GM19351 (cell line): ENCODE results near the gene PRTG.
A peak's percentile ranks its signal among the peaks of the same experiment; 100 is the strongest.
"Not testable (repeated sequence)": the region's sequence is repeated elsewhere in the genome, so short reads cannot be mapped to it uniquely, and the experiment has no call there.

ENCODE experiments used
- ATAC-seq: cut with Tn5 transposase; IDR thresholded peaks from one replicate; pipeline ENCODE4 v1.9.1; 2021; ENCODE audit warnings: mild to moderate bottlenecking, moderate library complexity; ENCODE audit not compliant: unreplicated experiment

PRTG gene

DNA sequence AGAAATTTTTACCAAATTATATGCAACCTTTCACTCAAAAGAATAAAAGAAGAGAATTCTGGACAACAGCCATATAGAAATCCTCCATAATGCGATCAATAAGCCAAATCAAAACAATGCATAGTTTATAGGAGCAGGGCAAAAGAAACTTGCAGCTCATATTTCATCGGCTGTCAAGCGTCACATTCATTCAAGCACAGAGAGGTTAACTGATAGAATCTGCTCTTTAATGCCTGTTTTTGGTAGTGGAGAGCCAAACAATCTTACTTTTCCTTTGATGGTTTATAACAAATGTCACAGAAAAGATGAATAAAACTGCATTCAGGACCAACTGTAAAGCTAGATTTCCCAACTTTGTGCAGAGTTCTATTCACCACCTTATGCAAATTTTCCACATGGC lies 35.4 kb downstream of the PRTG start:
- no peak for ATAC-seq

DNA sequence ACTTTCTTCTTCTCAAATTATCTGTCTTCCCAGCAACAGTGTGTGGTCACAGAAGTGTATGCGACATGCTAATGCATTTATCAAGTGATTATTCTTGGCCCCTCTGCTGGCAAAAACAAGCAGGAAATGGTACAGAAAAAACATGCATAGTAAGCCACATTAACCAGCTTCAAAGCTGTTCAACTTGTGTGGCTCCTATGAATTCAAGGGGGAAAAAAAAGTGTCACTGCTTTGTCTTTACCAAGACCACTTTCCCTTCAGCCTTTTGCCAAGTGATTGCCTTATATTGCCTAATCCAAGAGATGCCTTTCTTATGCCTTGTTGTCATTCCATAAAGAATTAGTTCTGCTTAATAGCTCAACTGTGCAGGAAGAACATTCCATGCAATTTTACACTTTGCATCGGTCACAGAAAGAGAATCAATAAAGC lies 39.1 kb downstream of the PRTG start:
- no peak for ATAC-seq

DNA sequence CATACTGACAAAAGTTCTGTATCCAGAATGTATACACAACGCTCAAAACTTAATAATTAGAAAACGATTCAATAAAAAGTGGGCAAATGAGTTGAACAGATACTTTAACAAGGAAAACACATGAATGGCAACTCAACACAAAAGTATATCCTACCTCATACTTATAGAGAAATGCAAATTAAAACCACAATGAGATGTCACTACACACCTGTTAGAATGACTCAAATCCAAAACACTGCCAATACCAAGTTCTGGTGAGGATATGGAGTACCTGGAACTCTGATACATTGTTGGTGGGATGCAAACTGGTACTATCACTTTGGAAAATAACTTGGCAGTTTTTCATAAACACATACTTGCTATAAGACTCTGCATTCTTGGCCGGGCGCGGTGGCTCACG lies 42.1 kb downstream of the PRTG start:
- no peak for ATAC-seq

DNA sequence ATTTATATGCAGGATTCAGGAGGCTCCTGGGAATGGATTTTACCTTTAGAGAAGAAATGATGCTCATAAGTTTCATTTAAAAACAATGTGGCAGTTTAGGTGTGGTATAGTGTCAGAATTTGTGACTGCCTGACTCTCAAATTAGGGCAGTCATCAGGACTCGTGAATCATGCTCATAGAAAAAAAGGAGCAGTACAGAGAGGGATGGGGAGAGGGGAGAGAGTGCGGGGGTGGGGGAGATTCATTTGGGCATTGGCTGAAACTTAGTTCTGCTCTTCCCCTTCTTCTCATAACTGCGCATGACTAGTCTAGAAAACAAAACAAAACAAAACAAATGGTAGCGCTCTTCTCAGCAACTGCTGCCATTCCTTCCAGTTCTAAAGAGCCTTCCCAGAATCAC lies 44.3 kb downstream of the PRTG start:
- ATAC-seq, result no peak

DNA sequence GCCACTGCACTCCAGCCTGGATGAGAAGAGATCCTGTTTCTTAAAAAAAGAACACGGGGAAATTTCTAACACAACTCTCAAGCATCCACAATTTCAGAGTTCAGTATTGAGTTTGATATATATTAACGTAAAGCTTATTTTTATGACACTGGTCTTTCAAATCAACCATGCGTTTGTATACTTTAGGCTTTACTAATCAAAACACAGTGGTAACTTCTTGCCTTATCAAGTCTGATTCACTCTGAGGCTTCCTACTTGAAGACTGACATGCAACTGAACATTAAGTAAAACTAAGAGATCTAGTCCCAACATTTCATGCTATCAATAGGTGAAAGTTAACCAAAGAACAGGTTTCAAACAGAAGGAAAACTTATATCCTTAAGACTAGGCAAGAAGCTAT lies 46.7 kb downstream of the PRTG start:
- no peak for ATAC-seq

DNA sequence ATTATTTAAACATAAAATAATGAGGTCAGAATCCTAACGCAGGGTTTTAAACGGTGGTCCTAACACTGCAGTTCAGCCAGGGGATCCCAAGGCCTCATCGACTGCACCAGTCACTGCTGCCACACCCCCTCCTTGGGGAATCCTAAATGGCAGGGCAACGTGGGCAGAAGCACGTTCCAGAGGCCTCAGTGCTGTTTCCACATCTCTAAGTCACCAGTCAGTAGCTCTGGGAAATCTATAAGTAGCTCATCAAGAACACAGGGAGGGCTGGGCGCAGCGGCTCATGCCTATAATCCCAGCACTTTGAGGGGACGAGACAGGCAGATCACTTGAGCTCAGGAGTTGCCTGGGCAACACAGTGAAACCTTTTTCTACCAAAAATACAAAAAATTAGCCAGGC lies 47.5 kb downstream of the PRTG start:
- no peak for ATAC-seq

DNA sequence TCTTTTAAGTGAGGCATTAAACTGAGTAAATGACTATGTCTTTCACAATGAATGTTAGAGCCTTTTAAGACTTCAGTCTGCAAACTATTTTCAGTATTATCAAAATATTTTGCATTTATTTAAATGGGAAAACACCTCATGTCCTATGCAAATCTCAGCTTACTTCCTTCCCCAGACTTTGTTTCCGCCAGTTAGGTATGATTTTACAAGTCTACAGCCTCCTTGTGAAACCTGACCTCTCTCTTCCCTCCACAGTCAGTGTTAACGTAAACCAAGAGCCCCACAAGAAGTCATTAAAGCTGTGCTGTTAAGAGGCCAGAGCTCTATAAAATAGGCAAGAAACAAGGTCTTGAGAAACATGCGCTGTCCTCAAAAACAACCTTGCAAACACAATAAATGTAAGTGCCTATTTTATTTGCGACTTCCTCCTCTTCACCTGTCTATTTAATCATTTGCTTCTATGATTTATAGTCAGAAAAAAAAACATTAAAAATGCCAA lies 48.3 kb downstream of the PRTG start:
- ATAC-seq, result peak; percentile 97

DNA sequence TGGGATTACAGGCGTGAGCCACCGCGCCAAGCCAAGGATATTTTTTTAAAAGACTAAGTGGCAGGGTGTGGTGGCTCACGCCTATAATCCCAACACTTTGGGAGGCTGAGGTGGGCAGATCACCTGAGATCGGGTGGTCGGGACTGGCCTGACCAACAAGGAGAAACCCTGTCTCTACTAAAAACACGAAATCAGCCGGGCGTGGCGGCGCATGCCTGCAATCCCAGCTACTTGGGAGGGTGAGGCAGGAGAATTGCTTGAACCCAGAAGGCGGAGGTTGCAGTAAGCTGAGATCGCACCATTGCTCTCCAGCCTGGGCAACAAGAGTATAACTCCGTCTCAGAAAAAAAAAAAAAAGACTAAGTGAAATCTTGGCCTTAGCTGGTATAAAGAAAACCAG lies 49.8 kb downstream of the PRTG start:
- ATAC-seq, result not testable (repeated sequence)

DNA sequence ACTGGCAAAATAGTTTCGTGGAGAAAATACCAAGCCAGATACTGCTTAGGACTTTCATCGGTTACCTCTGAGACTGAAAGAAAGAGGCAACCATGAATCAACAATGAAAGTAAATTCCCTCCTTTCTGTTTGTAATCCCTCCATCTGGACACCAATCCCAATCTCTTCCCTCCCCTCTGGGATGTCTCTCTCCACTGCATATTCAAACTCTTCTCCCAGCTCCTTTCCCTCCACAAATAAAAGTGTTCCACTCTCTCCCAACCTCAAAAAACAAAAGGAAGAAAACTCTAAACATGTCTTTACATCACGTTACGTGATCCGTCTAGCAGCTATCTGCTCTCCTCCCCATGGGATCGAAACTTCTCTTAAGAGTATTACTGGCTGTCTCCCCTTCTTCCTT lies 55.2 kb downstream of the PRTG start:
- ATAC-seq, result no peak

DNA sequence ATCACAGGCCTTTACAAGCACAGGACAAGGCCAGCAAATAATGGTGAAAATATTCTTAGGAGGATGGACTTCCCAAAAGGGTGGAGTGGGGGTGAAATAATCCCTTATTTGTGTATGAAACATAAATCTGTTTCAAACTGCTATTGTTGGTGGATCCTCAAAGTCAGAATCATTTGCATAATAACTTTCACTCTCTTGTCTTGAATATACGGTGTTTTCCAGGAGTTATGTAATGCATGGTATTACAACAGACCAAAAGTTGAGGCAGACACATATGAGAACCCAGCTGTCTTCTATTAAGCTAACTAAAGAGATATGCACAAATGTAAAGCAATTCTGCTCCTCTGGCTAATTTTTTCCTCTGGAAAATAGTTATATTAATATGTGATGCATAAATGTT lies 57.7 kb downstream of the PRTG start:
- peak; percentile 76 for ATAC-seq

DNA sequence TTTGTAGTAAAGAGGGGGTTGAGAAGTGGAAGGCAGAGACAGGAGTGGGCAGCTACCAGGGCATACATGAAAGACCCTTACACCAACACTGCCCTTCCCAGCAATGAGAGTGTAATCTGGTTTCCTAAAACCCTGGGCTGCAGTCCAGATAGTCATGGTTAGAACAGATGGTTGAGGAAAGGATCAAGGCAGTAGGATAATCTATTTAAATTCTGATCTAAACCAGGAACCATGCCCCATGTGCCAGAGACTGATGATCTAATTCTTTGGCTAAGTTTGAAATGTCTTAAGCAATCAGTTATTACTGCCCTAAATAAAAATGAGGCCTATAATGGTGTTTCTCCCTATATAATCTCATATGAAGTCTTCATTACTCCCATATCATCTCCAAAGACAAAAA lies 59.6 kb downstream of the PRTG start:
- ATAC-seq, result no peak

DNA sequence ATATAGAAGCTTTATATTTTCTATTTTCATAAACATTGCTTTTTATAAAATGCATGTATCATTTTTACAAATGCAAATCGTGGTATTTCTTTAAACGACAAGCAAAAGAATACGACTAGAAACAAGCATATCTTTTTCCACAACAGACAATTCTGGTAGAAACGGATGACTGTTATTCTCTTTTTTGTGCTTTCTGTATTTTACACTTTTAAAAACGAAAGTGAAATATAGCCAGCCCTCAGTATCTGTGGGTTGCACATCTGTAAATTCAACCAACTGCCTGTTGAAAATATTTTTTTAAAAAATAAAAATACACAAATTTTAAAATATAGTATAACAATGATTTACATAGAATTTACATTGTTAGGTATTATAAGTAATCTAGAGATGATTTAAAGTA lies 61.3 kb downstream of the PRTG start:
- ATAC-seq, result peak; percentile 78

DNA sequence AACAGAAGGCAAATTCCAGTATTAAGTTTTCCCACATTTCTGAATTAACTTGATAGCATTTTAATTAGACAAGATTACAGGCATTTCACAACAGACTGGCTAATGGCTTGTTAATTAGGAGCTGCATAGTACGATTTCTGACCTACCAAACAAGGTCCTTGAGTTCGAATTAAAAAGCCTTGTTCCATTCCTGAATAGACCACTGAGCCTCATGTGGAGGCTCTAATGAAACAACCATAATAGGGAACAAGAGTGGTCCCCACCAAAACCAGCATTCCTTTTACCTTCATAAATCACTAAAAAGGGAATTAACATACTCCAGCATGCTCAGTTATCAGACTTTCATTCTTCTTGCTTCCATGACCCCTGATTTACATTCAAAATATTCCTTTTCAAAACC lies 66.4 kb downstream of the PRTG start:
- ATAC-seq, result no peak

DNA sequence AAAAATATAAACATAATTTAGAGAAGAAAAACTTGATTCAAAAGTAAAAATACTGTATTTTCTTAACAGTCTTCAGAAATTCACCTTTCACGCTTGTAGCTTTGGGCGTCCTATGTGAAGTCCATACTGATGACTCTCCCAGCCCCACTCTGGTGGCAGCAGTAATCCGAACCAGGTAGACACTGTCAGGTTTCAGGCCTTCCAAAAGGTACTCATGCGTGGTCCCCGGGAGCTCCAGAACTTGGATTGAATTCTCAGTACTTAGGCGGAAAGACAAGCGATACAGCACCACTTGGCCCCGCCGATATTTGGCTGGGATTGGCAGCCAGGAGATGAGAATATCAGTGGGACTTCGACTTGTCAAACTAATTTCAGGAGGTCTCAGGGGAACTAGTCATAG lies 69.7 kb downstream of the PRTG start:
- no peak for ATAC-seq

DNA sequence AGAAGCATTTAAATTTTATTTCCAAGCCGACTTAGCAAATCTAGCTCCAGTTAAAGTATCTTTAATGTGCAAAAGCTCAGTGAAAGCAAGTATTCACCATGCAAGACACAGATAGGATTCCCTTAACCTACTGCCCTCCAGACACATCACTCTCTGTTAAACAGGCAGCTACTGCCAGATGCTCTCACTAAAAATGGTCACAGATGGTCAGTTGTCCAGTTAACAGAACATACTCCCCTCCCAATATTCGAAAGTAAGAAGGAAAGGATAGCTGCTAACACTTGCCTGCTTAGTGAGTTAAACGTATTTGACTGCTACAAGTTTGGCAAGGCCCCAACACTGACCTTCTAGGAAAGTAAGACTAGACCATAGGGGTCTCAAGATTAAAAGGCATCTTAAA lies 73.7 kb downstream of the PRTG start:
- no peak for ATAC-seq

DNA sequence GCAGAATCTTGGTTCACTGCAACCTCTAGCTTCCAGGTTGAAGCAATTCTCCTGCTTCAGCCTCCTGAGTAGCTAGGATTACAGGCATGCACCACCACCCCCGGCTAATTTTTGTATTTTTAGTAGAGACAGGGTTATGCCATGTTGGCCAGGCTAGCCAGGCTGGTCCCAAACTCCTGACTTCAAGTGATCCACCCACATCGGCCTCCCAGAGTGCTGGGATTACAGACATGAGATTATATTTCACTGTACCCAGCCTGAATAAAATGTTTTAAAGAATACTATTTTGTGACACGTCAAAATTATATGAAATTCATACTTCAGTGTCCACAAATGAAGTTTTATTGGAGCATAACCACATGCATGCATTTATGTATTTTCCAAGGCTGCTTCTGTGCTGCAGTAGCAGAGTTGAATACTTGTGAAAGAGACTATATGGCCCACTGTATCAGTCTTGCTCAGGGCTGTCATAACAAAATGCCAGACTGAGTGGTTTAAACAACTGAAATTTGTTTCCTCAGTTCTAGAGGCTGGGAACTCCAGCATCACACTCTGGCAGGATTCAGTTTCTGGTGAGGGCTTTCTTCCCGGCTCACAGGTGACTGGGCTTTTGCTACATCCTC lies 77.2 kb downstream of the PRTG start:
- no peak for ATAC-seq

DNA sequence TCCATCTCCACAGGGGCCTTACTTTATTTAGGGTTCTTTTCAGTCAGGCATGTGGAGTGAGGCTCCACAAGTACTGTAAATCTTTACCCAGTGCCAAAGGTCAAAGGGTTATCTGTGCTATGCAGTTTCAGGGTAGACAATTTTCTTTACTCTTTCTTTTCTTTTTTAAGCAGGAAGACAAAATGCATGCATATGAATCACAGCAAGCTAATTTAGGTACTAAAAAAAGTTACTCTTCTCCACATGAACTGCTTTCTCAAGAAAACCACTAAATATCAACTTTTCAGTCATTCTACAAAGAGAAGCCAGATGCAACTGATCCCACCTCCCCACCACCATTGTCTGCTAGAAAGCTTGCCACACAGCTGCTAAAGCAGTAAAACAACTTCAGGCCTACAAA lies 81.5 kb downstream of the PRTG start:
- no peak for ATAC-seq

DNA sequence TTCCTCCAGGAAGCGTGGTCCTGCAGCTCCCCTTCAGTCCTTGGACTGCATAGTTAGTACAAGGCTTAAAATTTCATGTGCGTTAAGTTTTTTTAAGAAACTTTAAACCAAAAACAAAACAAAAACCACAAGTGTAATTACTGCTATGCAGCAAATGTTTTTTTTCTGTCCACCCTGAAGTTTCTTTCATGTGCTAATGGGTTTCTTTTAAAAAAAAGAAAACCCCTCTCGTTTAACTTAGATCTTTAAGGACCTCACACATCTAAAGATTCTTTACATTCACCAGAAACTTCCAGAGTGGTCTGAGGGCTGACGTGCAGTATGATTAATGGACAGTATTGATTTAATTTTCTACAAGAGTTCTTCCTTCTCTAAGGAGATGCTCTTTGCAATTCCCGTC lies 82.8 kb downstream of the PRTG start:
- ATAC-seq, result no peak

DNA sequence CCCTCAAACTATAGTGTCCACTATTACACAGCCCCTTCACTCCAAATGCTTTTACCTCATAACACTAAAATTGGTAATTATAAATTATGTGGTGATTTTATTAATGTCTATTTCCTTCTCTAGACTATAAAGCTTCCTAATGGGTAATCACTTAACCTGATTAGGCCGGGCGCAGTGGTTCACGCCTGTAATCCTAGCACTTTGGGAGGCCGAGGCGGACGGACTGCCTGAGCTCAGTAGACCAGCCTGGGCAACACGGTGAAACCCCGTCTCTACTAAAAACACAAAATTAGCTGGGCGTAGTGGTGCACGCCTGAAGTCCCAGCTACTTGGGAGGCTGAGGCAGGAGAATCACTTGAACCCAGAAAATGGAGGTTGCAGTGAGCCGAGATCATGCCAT lies 83.5 kb downstream of the PRTG start:
- ATAC-seq, result no peak

DNA sequence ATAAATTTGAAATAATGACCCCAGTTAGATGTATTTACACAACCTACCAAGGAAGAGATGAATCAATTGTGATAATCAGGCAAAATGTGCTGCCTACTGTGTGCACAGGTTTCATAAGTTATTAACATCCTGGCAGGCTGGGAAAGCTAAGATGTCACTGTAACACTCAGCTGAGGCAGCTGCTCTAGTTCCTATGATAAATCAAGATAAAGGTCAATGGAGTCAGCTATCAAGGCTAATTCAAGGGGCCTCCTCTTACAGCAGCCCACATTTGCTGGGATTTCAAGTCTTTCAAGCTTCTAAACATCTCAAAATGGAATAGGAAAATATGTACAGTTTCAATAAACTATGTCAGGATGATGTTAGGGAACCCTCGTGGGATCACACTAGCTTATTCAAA lies 84.1 kb downstream of the PRTG start:
- no peak for ATAC-seq

DNA sequence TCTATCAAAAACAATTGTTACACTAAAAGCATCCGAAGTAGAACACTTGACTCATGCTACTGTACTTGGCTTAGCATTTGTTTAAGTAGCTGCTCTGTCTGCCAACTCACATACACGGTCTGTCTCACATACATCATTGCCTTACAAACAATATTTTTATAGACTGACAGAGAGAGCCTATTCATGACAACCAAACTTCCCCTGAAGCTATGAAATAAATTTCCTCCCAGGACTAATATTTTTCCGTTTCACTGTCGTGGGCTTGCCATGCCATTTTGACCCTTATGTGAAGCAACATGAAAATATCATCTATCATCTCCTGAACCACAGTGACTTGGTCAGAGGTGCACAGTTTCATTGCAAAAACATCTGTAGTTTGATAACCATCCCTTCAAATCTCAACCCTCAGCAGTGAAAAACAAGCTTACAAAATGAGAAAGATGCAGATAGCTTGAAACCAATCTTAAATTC lies 88.4 kb downstream of the PRTG start:
- ATAC-seq, result no peak

DNA sequence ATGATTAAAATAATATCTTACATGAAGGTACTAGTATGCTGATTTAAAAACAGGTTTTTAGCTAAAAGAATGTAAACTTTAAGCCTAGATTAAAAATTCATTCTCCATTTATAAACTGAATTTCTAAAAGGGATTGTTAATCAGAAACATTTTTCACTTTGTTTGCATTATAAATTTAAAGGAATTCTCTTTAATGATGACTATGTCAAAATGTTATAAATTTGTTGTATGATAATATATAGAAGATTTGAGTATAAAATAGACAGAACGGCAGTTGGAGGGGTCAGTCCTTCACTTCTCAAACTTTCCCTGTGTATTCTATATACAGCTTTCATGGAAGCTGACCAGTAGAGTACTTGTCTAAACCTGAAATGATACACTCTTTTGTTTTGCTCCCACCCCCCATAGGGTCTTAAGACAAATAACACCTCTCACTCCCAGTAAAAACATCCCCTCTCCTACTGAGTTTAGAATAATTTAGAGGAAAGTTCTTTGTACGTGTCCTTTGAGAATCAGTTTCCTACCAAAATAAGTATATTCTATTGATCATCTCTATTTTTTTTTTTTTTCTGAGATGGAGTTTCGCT lies 90.0 kb downstream of the PRTG start:
- no peak for ATAC-seq

DNA sequence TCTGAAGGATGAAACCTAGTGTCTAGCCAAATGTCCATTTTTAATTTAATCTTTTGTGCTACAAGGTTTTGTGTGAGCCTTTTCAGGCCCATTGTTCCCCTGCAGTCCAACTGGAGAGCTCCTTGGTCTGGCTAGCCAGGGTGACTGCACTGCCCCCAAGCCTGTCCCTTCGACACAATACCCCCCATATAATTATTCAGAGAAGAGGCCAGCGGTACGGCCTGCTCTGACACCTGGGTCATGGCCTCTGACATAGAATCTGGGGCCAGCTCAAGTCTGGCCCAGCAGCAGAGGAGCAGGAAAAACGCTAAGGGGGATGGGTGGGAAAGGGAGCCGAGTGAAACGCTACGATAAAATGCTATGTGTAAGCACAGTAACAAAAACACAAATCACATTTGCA lies 90.6 kb downstream of the PRTG start:
- ATAC-seq, result no peak
